Lower leg skin (tissue), 3 donors: Measurements from ENCODE around the gene TRAPPC3L.

Experiments
- POLR2A ChIP-seq, 2 donors: fragments of 450-650 bp; IDR thresholded peaks; one replicate each; pipeline ENCODE4 v1.6.1; 2016 to 2017; ENCODE audit warnings: antibody characterized with exemption in 2 of 2, mild to moderate bottlenecking in 1 of 2, moderate library complexity in 1 of 2
- TF ChIP-seq, protein P1 (sequence below), 3 donors: fragments of 450-650 bp; IDR thresholded peaks; one replicate each; pipeline ENCODE4 v1.5.1; 2016; ENCODE audit warnings: antibody characterized with exemption in 3 of 3, mild to moderate bottlenecking in 3 of 3, moderate library complexity in 2 of 3

DNA sequence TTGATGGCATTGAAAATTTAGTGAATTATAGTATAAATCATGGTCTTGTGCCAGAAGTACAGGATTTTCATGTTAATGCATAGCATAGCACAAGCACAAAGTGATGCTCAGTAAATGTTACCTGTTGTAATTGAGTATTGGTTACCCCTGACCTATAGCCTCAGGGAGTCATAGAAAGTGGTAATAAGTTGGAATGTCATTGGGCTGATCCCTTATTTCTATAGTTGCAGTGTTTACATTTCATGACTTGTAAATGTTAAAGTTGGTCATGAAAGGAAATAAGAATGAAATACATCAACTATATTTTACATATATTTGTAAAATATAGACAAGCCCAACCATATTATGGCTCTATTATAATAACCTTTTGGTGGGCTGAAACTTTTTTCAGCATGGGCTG lies 32.9 kb upstream of the TRAPPC3L start:
- no peak for TF ChIP-seq POLR2A (IDR thresholded peaks at IDR 0.05)
- TF ChIP-seq, protein P1, sequence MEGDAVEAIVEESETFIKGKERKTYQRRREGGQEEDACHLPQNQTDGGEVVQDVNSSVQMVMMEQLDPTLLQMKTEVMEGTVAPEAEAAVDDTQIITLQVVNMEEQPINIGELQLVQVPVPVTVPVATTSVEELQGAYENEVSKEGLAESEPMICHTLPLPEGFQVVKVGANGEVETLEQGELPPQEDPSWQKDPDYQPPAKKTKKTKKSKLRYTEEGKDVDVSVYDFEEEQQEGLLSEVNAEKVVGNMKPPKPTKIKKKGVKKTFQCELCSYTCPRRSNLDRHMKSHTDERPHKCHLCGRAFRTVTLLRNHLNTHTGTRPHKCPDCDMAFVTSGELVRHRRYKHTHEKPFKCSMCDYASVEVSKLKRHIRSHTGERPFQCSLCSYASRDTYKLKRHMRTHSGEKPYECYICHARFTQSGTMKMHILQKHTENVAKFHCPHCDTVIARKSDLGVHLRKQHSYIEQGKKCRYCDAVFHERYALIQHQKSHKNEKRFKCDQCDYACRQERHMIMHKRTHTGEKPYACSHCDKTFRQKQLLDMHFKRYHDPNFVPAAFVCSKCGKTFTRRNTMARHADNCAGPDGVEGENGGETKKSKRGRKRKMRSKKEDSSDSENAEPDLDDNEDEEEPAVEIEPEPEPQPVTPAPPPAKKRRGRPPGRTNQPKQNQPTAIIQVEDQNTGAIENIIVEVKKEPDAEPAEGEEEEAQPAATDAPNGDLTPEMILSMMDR (IDR thresholded peaks at IDR 0.05) = no peak
